GM21825 (cell line): ENCODE measurements around the gene SBK3.

Experiments
- ATAC-seq: cut with Tn5 transposase; IDR thresholded peaks from one replicate; pipeline ENCODE4 v1.9.1; 2021; ENCODE audit warnings: mild to moderate bottlenecking, moderate library complexity; ENCODE audit not compliant: unreplicated experiment

The SBK3 gene

DNA sequence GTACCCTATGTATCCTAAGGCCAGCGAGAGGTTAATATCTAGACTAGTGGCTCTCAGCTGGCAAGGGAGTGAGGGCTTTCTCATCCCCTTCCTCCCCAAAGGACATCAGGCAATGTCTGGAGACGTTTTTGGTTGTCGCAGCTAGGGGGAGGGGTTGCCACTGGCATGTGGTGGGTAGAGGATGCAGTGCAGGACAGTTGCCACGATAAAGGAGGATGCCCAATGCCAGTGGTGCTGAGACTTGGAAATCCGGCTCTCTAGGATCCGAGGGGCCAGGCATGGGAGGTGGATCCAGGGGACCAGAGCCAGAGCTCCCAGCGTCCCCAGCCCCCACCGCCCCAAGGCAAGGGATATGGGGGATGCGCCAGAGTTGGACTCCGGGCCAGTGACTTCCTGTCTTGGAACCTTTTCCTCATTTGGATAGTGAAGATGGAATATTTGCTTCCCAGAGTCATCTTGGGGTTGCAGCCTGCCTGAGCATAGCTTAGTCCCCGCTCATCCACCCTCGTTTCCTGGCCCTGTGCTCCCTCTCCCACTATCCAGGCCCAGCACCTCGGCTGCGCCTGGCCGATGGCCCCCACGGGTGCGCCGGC is 52.2 kb downstream of the SBK3 start:
- no peak for ATAC-seq

DNA sequence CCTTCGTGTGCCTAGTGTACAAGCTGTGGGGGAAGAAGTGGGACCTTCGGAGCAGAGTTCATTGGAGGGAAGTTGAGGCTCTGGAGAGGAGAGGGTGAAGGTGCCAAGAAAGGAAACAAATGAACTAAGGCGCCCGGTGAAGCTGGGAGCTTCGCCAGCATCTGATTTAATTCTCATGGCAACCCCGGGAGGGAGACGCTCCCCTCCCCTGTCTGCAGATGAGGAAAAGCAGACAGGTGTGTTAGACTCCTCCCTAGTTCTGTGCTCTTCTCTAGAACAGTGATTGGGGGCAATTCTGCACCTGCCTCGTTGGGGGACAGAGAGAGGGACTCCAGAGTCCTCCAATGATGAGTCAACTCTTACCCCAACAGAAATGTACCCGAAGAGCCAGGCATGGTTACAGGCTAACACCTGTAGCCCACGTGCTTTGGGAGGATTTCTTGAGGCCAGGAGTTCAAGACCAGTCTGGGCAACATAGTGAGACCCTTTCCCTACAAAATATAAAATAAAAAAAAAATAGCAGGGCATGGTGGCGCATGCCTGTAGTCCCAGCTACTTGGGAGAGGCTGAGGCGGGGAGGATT is 52.9 kb downstream of the SBK3 start:
- no peak for ATAC-seq

DNA sequence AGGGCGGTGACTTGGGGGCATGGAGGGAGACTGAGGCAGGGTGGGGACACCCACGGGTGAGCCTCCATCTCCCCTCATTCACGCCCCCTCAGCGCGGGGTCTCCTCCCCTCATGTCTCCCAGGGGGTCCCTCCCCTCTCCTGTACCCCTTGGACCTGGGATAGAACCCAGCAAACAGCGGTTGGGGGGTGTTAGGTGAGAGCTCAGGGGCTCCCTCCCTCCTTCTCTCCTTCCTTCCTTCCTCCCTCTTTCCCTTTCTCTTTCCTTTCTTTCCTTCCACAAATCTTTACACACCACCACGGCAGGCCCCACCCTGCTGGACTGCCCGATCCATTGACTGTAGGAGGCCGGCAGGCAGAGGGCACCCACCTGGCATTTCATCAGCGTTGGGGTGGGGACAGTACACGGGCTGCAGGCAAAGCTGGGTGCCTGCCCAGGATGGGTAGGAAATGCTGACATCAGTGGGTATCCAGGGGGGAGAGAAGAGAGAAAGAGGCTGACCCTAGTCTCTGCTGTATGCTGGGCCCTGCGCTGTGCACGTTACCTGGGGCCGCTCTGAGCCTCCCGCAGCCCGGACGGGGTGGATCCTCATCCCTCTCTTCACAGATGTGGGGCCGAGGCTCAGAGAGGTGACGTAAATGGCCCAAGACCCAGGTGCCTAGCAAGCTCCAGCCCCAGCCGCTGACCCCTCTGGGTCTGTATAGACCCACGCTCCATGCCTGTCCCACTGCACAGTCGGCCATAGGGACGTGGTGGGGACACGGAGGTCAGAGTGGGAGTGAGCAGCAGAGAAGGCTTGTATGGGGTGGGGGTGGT is 53.6 kb downstream of the SBK3 start:
- no peak for ATAC-seq
